ENCODE results near the gene DCST1. TPM values are rescaled to one million over a fixed set of nuclear protein-coding genes. Genes with fewer than 3 reads are reported as not detected.
A peak's percentile ranks its signal among the peaks of the same experiment; 100 is the strongest.

DCST1 gene
- total and polyA plus RNA-seq, 8 donors, result 0.57 to 0.87 (median 0.79) TPM; not detected in 2

GRCh38 chr1:155066777-155067176 is 33.2 kb downstream of the DCST1 start:
- Histone ChIP-seq H3K4me1 (peaks cover 24 to 56% of the 10 kb centered on the region in 2 donors), H3K27ac (no peak overlapping the region), H3K9me3 (no peaks in the 10 kb centered on the region), H3K4me3 (no peak overlapping the region), H3K27me3 (no peaks in the 10 kb centered on the region), H3K36me3 (peaks cover 0 to 32% of the 10 kb centered on the region in 2 donors)
- no peak for TF ChIP-seq CTCF (IDR thresholded peaks at IDR 0.05)
- ATAC-seq (no peak), DNase-seq (no peak)
- intact Hi-C loops (cut with DNase I), result loop anchor here in 1 of 2 donors (10.0 kb wide), 1 partner anchor 112 kb away; the partner anchor contains the start of gene PBXIP1

GRCh38 chr1:155068599-155068998 is 35.0 kb downstream of the DCST1 start:
- no peak overlapping the region for H3K4me3 ChIP-seq
- ATAC-seq (no peak), DNase-seq (no peak)
- H3K36me3 ChIP-seq, result peaks cover 0 to 25% of the 10 kb centered on the region in 2 donors
- peaks cover 12 to 42% of the 10 kb centered on the region in 2 donors for H3K4me1 ChIP-seq
- no peak overlapping the region for H3K27ac ChIP-seq
- H3K27me3 ChIP-seq, result no peaks in the 10 kb centered on the region
- no peak for TF ChIP-seq CTCF (IDR thresholded peaks at IDR 0.05)
- H3K9me3 ChIP-seq, result no peaks in the 10 kb centered on the region
- intact Hi-C loops (cut with DNase I), result loop anchor here in 1 of 2 donors (10.0 kb wide), 1 partner anchor 114 kb away; the partner anchor contains the start of gene PBXIP1

- no peak for TF ChIP-seq CTCF (IDR thresholded peaks at IDR 0.05)
- Histone ChIP-seq H3K27me3 (no peaks in the 10 kb centered on the region), H3K27ac (no peak overlapping the region), H3K4me3 (no peak overlapping the region), H3K36me3 (peaks cover 0 to 25% of the 10 kb centered on the region in 2 donors), H3K9me3 (no peaks in the 10 kb centered on the region), H3K4me1 (peaks cover 12 to 31% of the 10 kb centered on the region in 2 donors)
- DNase-seq (no peak), ATAC-seq (no peak)
- intact Hi-C loops (cut with DNase I), result loop anchor here in 1 of 2 donors (10.0 kb wide), 1 partner anchor 115 kb away; the partner anchor contains the start of gene PBXIP1
Measured at GRCh38 chr1:155069551-155070157, 36.0 kb downstream of the DCST1 start.

- no peak for TF ChIP-seq CTCF (IDR thresholded peaks at IDR 0.05)
- Histone ChIP-seq H3K9me3 (no peaks in the 10 kb centered on the region), H3K27me3 (no peaks in the 10 kb centered on the region), H3K4me1 (peaks cover 12 to 27% of the 10 kb centered on the region in 2 donors), H3K36me3 (peaks cover 0 to 25% of the 10 kb centered on the region in 2 donors), H3K27ac (no peak overlapping the region), H3K4me3 (peak overlapping the region in 1 of 2 donors; percentile 39)
- intact Hi-C loops (cut with DNase I), result no loop called here
- DNase-seq (peak in 1 of 4 donors; percentile 27), ATAC-seq (no peak)
Measured at GRCh38 chr1:155070158-155070621, 36.6 kb downstream of the DCST1 start.

GRCh38 chr1:155070721-155071569 is 37.3 kb downstream of the DCST1 start:
- Histone ChIP-seq H3K27me3 (no peaks in the 10 kb centered on the region), H3K9me3 (no peaks in the 10 kb centered on the region), H3K36me3 (peaks cover 0 to 25% of the 10 kb centered on the region in 2 donors), H3K4me3 (peak overlapping the region; percentile 39 to 40), H3K4me1 (peaks cover 12 to 27% of the 10 kb centered on the region in 2 donors), H3K27ac (peak overlapping the region in 1 of 2 donors; percentile 58)
- peak in 1 of 2 donors; percentile 48 for TF ChIP-seq CTCF (IDR thresholded peaks at IDR 0.05)
- intact Hi-C loops (cut with DNase I), result no loop called here
- DNase-seq, result peak; percentile 62 to 92 (median 84)
- ATAC-seq, result peak; percentile 92
